ENCODE results near the gene MCF2L2.

DNA sequence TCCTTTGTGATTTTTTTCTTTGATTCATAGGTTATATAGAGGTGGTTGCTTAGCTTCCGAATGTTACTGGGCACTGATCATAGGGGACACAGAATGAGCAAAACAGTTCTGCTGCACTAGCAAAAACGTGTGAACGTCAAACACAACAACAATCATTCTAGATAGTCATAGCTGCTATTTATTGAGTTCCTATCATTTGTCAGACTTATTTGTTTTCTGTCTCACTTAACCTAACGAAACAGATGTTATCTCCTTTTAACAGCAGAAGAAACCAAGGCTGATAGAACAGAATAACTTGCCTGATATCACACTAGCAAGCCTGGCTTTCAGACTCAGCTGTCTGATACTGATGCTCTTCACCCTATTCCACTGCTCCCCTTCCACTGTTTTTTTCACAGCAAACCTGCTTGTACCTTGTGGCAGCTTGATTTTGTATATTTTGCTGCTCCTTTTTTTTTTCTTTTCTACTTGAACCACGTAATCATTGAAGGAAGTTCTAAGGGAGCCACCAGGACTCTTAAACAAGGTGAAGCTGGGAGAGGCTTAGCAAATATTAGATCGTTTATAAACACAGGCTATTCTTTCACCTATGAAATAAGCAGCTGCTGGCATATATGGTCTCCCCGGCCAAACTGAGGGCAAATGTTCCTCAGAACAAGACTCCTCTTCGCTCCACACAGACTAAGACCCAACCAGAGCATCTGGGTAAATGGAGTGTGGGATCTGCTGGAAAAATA lies 78.8 kb downstream of the MCF2L2 start:
- TF ChIP-seq, protein P1, sequence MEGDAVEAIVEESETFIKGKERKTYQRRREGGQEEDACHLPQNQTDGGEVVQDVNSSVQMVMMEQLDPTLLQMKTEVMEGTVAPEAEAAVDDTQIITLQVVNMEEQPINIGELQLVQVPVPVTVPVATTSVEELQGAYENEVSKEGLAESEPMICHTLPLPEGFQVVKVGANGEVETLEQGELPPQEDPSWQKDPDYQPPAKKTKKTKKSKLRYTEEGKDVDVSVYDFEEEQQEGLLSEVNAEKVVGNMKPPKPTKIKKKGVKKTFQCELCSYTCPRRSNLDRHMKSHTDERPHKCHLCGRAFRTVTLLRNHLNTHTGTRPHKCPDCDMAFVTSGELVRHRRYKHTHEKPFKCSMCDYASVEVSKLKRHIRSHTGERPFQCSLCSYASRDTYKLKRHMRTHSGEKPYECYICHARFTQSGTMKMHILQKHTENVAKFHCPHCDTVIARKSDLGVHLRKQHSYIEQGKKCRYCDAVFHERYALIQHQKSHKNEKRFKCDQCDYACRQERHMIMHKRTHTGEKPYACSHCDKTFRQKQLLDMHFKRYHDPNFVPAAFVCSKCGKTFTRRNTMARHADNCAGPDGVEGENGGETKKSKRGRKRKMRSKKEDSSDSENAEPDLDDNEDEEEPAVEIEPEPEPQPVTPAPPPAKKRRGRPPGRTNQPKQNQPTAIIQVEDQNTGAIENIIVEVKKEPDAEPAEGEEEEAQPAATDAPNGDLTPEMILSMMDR (IDR thresholded peaks at IDR 0.05; ENCODE audit: poor library complexity, severe bottlenecking) = no peak
- no peak for TF ChIP-seq POLR2AphosphoS5 (IDR thresholded peaks at IDR 0.05)
- TF ChIP-seq SMC3 (conservative IDR thresholded peaks at IDR 0.05; ENCODE audit: poor library complexity) = no peak
- no peak for TF ChIP-seq TAF1 (IDR thresholded peaks at IDR 0.05; ENCODE audit: low read depth)
- TF ChIP-seq, protein P2, sequence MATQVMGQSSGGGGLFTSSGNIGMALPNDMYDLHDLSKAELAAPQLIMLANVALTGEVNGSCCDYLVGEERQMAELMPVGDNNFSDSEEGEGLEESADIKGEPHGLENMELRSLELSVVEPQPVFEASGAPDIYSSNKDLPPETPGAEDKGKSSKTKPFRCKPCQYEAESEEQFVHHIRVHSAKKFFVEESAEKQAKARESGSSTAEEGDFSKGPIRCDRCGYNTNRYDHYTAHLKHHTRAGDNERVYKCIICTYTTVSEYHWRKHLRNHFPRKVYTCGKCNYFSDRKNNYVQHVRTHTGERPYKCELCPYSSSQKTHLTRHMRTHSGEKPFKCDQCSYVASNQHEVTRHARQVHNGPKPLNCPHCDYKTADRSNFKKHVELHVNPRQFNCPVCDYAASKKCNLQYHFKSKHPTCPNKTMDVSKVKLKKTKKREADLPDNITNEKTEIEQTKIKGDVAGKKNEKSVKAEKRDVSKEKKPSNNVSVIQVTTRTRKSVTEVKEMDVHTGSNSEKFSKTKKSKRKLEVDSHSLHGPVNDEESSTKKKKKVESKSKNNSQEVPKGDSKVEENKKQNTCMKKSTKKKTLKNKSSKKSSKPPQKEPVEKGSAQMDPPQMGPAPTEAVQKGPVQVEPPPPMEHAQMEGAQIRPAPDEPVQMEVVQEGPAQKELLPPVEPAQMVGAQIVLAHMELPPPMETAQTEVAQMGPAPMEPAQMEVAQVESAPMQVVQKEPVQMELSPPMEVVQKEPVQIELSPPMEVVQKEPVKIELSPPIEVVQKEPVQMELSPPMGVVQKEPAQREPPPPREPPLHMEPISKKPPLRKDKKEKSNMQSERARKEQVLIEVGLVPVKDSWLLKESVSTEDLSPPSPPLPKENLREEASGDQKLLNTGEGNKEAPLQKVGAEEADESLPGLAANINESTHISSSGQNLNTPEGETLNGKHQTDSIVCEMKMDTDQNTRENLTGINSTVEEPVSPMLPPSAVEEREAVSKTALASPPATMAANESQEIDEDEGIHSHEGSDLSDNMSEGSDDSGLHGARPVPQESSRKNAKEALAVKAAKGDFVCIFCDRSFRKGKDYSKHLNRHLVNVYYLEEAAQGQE (IDR thresholded peaks at IDR 0.05; ENCODE audit: borderline replicate concordance) = no peak
- TF ChIP-seq MXI1 (conservative IDR thresholded peaks at IDR 0.05; ENCODE audit: poor library complexity, severe bottlenecking) = no peak
- TF ChIP-seq RAD21 (conservative IDR thresholded peaks at IDR 0.05) = no peak
- no peak for TF ChIP-seq EZH2 (IDR thresholded peaks at IDR 0.05; ENCODE audit: borderline replicate concordance, insufficient read depth, low read length, poor library complexity, severe bottlenecking)
